NCI-H2196 treated with DMSO at 0.1 percent for 48 hours (cell line): ENCODE data around the gene SH2D5.
A peak's percentile ranks its signal among the peaks of the same experiment; 100 is the strongest.
"Not testable (repeated sequence)": the region's sequence is repeated elsewhere in the genome, so short reads cannot be mapped to it uniquely, and the experiment has no call there.

Experiments used
- DNase-seq: peaks from one replicate; lab custom pipeline; 2025; ENCODE audit not compliant: unreplicated experiment; lab: John Stamatoyannopoulos, UW

Gene SH2D5

GRCh38 chr1:20696397-20697333 is 35.8 kb downstream of the SH2D5 start:
- DNase-seq, result peak; percentile 86

GRCh38 chr1:20695515-20695914 is 37.0 kb downstream of the SH2D5 start:
- DNase-seq, result no peak

- no peak for DNase-seq
Measured at GRCh38 chr1:20693623-20694022, 38.9 kb downstream of the SH2D5 start.

DNA sequence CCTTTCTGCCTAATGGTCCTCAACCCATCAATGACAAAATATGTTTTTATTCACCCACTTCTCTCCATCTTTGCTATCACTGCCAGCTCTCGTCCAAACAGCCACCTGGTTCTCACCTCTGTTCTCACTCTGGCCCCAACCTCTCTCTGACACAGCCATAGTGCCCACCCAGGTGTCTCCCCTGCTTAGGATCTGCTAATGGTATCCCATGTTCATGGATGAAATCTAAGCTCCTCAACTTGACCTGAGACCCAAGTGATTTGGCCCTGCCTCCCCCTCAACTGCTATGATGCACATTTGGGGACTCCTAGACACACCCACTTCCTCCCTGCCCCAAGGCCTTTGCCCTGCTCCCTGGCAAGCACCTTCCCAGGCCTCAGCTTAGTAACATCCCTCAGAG is 40.6 kb downstream of the SH2D5 start:
- no peak for DNase-seq

DNA sequence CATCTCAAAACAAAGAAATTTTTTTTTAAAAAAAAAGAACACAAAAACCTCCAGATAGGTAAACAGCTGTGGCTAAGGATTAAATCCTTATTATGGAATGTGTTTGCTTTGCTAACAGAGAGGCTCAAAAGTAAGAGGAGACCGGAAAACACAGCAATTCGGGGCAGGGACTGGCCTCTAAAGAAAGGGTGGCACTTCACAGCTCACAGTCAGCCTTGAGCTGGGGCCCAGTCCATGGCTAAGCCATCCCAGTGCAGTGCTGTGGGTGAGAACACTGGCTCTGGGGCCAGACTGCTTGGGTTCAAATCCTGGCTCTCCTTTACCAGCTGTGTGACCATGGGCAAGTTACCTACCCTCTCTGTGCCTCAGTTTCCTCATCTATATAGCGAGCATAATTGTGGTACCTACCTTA is 42.9 kb downstream of the SH2D5 start:
- no peak for DNase-seq

- DNase-seq, result no peak
Measured at GRCh38 chr1:20686883-20687725, 45.4 kb downstream of the SH2D5 start.

DNA sequence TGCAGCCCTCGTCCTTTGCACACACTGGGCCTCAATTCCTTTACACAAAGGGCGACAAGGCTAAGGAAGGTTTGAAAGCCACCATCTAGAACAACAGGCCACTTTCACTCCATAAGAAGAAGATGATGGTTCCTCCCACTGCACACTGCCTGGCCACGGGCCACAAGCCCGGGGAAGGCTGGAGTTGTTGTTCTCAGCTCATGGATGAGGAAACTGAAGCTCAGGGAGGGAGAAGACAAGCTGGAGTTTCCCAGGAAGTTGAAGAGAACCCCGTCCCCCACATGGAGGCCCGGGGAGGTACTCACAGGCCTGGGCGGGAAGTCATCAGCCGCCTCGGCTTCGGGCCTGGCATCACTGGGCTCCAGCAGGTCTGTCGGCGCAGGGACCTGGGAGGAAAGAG is 46.8 kb downstream of the SH2D5 start:
- no peak for DNase-seq

DNA sequence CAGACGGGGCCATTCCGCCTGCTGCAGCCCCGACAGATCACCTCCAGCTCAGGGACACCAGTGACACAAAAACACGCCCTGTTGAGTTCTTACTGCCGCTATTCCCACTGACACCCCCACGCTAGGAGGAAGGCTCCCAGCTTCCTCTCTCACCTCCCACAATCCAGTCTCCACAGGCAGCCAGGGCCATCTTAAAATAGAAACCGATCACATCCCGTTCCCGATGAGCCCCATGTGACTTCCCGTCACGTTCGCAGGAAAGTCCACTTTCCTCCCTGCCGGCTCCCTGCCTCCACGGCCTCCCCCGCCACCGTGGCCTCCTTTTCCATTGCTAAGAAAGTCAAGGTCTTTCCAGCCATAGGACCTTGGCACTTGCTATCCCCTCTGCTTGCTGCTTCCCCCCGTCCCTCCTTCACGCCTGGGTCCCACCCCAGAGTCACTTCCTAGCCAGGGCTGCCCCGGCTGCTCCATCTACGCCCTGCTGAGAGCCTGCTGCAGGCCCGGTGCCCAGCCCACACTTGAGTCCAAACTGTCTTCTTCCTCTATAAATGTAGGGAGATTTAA is 47.3 kb downstream of the SH2D5 start:
- no peak for DNase-seq

- DNase-seq, result no peak
Measured at GRCh38 chr1:20684651-20685050, 47.9 kb downstream of the SH2D5 start.

DNA sequence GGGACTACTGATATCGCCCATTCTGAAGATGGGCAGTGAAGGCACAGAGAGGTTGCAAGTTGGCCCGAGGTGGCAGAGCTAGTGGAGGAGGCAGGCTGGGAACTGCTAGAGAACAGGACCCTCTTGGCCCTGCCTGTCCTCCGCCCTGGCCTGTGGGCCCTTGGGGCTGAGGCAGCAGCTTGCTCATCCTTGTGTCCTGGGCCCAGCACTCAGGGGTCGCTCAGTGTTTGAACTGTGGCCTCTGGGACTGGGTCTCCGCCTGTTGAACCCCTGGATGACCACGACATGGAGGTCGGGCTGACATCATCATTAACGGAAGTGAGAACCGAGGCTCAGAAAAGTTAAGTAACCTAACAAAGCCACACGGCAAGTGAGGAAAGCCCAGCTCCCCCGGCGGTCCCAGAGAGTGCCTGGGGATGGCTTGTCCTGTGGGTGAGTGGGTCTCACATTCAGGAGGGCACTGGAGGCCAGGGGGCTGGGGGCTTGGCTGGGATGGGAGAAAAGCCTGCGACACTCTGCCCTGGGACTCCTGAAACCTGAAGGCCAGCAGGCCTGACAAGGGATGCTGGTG is 48.4 kb downstream of the SH2D5 start:
- DNase-seq, result no peak

DNA sequence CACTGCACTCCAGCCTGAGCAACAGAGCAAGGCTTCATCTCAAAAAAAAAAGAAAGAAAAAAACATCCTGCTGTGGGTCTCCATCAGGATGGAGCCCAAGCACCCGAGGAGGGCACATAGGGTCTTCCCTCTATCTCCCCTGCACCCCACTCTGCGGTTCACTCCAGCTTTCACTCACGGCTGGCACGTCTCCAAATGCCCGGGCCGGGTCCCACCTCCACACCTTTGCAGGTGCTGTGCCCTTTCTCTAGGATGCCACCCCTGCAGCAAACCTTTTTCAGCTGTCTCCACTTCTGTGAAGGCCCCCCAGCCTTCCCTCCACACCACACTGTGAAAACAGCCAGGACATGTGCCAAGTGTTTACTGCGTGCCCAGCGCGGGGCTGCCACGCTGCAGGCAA is 48.9 kb downstream of the SH2D5 start:
- no peak for DNase-seq

DNA sequence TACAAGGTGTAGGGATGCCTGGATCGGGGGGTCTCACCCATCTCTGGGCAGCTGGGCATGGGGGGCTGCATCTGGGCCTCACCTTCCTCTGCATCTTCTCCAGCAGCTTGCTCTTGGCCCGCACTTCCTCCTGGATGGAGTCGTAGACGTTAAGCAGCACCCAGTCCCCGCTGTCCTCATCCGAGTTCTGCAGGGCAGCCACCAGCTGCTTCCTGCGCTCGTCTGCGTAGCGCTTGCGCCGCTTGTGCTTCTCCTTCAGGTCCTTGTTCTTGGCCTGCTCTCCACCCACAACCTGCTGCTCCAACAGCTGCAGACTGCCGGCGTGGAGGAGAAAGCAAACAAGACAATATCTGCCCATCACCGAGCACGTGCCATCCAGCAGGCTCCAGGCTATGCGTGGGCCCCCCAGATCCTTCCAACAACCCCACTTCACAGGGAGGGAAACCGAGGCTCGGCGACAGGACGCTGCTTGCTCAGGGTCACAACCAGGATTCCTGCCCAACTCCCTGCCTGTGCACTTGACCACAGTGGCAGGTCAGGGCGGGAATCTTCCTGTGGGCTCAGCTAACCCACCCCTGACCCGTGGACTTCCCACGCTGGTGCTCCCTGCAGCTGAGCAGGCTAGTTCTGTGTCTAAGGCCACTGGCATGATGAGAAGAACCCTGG is 49.8 kb downstream of the SH2D5 start:
- peak; percentile 7 for DNase-seq

DNA sequence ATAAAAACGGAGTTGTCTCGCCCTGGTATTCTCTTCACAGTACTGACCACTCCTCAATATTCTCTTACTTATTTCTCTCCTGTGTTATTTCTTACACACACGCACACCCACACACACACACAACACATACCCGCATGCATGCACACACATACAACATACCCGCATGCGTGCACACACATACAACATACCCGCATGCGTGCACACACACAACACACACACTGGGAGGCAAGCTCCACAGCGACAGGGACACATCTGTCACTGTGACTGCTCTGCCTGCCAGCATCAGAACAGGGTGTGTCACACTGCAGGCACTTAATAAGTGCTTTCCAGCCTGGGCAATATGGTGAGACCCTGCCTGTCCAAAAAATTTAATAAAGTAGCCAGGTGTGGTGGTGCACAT is 50.5 kb downstream of the SH2D5 start:
- DNase-seq, result no peak

GRCh38 chr1:20680269-20680668 is 52.2 kb downstream of the SH2D5 start:
- DNase-seq, result no peak

- no peak for DNase-seq
Measured at GRCh38 chr1:20678599-20678998, 53.9 kb downstream of the SH2D5 start.

DNA sequence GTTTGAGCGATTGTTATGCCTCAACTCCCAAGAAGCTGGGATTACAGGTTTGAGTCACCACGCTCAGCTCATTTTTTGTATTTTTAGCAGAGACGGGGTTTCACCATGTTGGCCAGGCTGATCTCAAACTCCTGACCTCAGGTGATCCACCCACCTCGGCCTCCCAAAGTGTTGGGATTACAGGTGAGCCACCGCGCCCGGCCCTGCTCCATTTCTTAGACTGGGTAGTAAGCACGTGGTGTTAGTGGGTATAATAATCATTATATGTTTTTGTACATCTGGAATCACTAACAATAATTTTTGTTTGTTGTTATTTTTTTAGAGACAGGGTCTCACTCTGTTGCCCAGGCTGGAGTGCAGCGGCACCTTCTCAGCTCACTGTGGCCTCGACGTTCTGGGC is 58.9 kb downstream of the SH2D5 start:
- DNase-seq, result not testable (repeated sequence)

DNA sequence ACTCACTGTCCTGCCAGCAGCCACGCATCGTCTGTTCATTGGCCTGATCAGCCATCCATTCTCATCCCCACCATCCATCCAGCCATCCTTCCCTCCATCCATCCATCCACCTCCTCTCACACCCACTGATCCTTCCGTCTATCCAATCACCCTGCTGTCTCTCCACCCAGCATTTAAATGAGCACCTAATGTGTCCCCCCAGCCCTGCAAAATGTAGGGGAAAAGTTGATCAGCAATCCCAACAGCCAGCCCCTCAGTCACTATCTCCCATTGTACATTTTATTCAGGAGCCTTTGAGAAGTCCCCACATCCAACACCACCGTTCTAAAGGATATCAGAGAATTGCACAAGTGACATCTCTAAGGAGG is 60.3 kb downstream of the SH2D5 start:
- no peak for DNase-seq

- DNase-seq, result no peak
Measured at GRCh38 chr1:20670936-20671335, 61.6 kb downstream of the SH2D5 start.
